IgD-negative memory B cell (primary cell): ENCODE data around the gene FRMD4B. TPM values are rescaled to one million over a fixed set of nuclear protein-coding genes. Genes with fewer than 3 reads are reported as not detected.

ENCODE experiments used
- H3K27ac Mint-ChIP-seq, 3 donors: one replicate each; pipeline ENCODE4 v1.8.0; 2020 to 2022; ENCODE audit warnings: mild to moderate bottlenecking in 3 of 3, mixed read lengths in 3 of 3, moderate library complexity in 1 of 3
- H3K27me3 Mint-ChIP-seq: one replicate; pipeline ENCODE4 v1.8.0; 2021; ENCODE audit warnings: mixed read lengths
- H3K36me3 Mint-ChIP-seq: one replicate; pipeline ENCODE4 v1.8.0; 2020; ENCODE audit warnings: mild to moderate bottlenecking, mixed read lengths
- H3K4me1 Mint-ChIP-seq, 3 donors: one replicate each; pipeline ENCODE4 v1.8.0; 2020 to 2022; ENCODE audit warnings: mixed read lengths in 3 of 3, mild to moderate bottlenecking in 1 of 3
- H3K4me3 Mint-ChIP-seq, 4 donors: one replicate each; pipeline ENCODE4 v1.8.0; 2020 to 2022; ENCODE audit warnings: mild to moderate bottlenecking in 4 of 4, mixed read lengths in 4 of 4, moderate library complexity in 3 of 4
- H3K9me3 Mint-ChIP-seq, 3 donors: one replicate each; pipeline ENCODE4 v1.8.0; 2020 to 2021; ENCODE audit warnings: mixed read lengths in 3 of 3, mild to moderate bottlenecking in 1 of 3
- polyA plus RNA-seq: library from polyadenylated mRNA; unstranded; fragments of 300-500 nt; fragmentation: Illumina TruSeq; gene quantifications from one replicate; pipeline ENCODE4 v1.2.3, GENCODE V29; 2021

The FRMD4B gene
- polyA plus RNA-seq, 1 donor from 2014 or later: 0.05 TPM

- H3K9me3 Mint-ChIP-seq: peaks cover 3 to 7% (median 5%) of the 10 kb centered on the region in 3 donors
- no peaks in the 10 kb centered on the region for H3K4me1 Mint-ChIP-seq
- H3K36me3 Mint-ChIP-seq: peaks cover 2% of the 10 kb centered on the region
- H3K4me3 Mint-ChIP-seq: no peak overlapping the region
- no peak overlapping the region for H3K27ac Mint-ChIP-seq
- peaks cover 1% of the 10 kb centered on the region for H3K27me3 Mint-ChIP-seq
These were observed 26.0 kb downstream of the FRMD4B start for GRCh38 chr3:69359916-69360315.

- Mint-ChIP-seq H3K9me3 (peaks cover 3 to 7% (median 5%) of the 10 kb centered on the region in 3 donors), H3K4me1 (no peaks in the 10 kb centered on the region), H3K4me3 (no peak overlapping the region), H3K27ac (no peak overlapping the region), H3K36me3 (peaks cover 2% of the 10 kb centered on the region), H3K27me3 (peaks cover 1% of the 10 kb centered on the region)
These were observed 26.5 kb downstream of the FRMD4B start for GRCh38 chr3:69359339-69359893.

- peaks cover 6% of the 10 kb centered on the region for H3K27me3 Mint-ChIP-seq
- H3K36me3 Mint-ChIP-seq: peaks cover 2% of the 10 kb centered on the region
- no peak overlapping the region for H3K27ac Mint-ChIP-seq
- H3K4me3 Mint-ChIP-seq: no peak overlapping the region
- peaks cover 3 to 7% (median 5%) of the 10 kb centered on the region in 3 donors for H3K9me3 Mint-ChIP-seq
- peaks cover 0 to 10% (median 7%) of the 10 kb centered on the region in 3 donors for H3K4me1 Mint-ChIP-seq
These were observed 28.7 kb downstream of the FRMD4B start for GRCh38 chr3:69357196-69357595.

DNA sequence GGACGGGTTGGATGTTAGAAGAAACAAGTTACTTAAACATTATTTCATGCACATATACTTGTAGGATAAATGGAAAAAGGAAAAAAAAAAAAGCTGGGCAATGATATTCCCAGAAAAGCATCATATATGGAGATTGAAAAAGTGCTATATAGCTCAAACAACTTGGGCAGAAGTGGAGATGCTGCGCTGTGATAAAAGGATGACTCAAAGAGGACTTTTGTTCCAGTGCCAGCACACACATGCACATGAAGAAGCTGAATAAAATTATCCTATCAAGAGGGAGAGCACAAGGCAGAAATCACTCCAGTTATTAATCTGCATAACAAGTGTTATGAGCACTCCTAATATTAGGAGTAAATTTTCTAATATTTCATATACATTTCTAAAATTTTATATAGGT lies 30.9 kb downstream of the FRMD4B start:
- Mint-ChIP-seq H3K4me3 (no peak overlapping the region), H3K27ac (no peak overlapping the region), H3K36me3 (no peaks in the 10 kb centered on the region), H3K9me3 (peaks cover 3 to 7% (median 6%) of the 10 kb centered on the region in 3 donors), H3K27me3 (peaks cover 6% of the 10 kb centered on the region), H3K4me1 (peaks cover 0 to 12% (median 7%) of the 10 kb centered on the region in 3 donors)

DNA sequence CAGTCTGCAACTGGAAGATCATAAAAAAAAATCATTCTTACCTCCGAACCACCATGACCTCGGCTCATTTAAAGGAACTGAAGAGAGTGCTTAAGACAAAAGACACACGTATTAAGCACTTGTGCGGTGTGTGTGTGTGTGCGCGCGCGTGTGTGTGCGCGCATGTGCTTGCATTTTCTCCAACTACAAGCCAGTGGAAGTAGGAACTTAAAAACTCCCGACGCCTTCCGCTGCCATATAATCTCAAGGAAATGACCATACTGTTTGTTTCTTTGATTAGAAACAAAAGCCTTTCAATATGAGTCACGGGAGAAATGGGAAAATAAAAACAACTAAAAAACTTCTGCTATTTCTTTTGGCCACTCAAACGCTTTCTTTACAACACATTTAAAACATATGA lies 32.4 kb downstream of the FRMD4B start:
- H3K36me3 Mint-ChIP-seq: no peaks in the 10 kb centered on the region
- no peak overlapping the region for H3K27ac Mint-ChIP-seq
- peaks cover 5% of the 10 kb centered on the region for H3K27me3 Mint-ChIP-seq
- peak overlapping the region in 2 of 4 donors; percentile 23 to 65 for H3K4me3 Mint-ChIP-seq
- peaks cover 0 to 12% (median 7%) of the 10 kb centered on the region in 3 donors for H3K4me1 Mint-ChIP-seq
- peaks cover 0 to 4% (median 3%) of the 10 kb centered on the region in 3 donors for H3K9me3 Mint-ChIP-seq

DNA sequence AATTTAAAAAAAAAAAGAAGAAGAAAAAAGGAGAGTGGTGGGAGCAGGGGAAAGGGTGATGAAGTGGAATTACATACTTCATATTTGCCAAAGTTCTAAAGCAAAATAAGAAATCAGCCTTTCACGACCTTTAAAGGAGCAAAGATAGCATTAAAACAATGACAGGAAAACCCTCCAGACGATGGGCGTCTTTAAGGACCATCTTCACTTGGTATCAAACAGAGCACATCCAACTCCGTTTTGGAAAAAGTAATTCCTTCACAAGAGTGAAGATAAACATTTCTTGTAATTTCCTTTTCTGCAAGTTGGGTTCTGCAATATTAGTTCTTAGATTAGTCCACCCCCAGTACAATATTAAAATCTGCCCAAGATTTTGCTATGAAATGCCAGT lies 32.8 kb downstream of the FRMD4B start:
- H3K27me3 Mint-ChIP-seq: peaks cover 5% of the 10 kb centered on the region
- peaks cover 0 to 12% (median 7%) of the 10 kb centered on the region in 3 donors for H3K4me1 Mint-ChIP-seq
- no peaks in the 10 kb centered on the region for H3K36me3 Mint-ChIP-seq
- no peak overlapping the region for H3K27ac Mint-ChIP-seq
- H3K9me3 Mint-ChIP-seq: peaks cover 0 to 4% (median 2%) of the 10 kb centered on the region in 3 donors
- peak overlapping the region in 2 of 4 donors; percentile 0 to 65 for H3K4me3 Mint-ChIP-seq

DNA sequence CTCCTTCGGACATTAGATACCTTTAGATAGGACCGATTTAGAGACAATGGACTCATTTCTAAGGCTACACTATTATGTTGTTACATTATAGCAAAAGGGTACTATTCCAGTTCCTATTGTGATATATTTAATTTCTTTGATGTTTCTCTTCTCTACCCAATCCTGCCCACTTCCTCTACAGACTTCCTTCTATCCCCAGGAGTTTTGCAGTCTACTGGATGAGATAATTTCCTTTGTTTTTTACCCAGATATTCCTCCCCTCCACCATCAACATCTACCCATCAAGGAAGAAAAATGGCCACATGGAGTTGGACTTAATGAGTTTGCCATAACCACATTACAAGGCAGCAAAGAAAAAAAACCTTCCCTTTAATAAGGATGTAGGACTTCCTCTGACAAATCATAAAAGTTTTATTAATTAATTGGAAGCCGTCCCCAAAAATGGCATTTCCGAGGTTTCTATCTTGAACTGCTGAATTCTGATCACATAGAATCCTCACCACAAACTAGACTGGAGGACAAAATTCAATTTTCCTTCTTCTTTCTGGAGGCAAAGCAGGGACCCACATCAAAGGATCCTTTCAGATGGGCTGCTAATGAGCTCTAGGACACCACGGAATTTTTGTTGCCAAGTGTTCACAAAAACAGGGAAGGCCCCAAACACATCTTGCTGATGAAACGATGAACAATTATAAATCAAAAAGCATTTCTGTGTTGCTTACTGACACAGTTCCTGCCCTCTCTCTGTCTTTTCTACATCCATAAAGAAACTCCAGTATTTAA lies 33.4 kb downstream of the FRMD4B start:
- Mint-ChIP-seq H3K36me3 (no peaks in the 10 kb centered on the region), H3K4me3 (peak overlapping the region in 1 of 4 donors; percentile 43), H3K27me3 (peaks cover 5% of the 10 kb centered on the region), H3K27ac (no peak overlapping the region), H3K4me1 (peaks cover 0 to 12% (median 7%) of the 10 kb centered on the region in 3 donors), H3K9me3 (peaks cover 0 to 6% (median 2%) of the 10 kb centered on the region in 3 donors)

DNA sequence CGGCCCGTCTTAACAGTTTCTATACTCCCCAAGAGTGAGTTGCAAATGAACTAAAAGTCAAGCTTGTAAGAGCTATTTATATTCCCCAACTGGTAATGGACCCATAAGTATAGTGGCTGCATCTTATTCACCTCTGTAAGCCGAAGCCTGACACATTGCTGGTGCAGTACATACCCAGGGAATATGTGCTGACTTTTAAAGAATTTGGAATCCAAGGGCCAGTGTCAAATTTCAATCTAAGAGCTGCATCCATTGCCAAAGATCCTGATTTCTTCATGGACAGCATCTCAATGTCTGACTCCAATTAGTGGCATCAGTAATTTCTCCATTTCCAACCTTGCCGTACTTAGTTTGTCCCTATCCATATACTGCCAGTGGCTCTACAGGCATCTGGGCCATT lies 42.0 kb downstream of the FRMD4B start:
- H3K4me1 Mint-ChIP-seq: no peaks in the 10 kb centered on the region
- no peak overlapping the region for H3K27ac Mint-ChIP-seq
- H3K9me3 Mint-ChIP-seq: peaks cover 0 to 13% (median 4%) of the 10 kb centered on the region in 3 donors
- H3K36me3 Mint-ChIP-seq: peaks cover 2% of the 10 kb centered on the region
- H3K4me3 Mint-ChIP-seq: no peak overlapping the region
- peaks cover 5% of the 10 kb centered on the region for H3K27me3 Mint-ChIP-seq

- no peaks in the 10 kb centered on the region for H3K4me1 Mint-ChIP-seq
- H3K36me3 Mint-ChIP-seq: peaks cover 2% of the 10 kb centered on the region
- H3K9me3 Mint-ChIP-seq: peaks cover 0 to 12% (median 4%) of the 10 kb centered on the region in 3 donors
- peaks cover 5% of the 10 kb centered on the region for H3K27me3 Mint-ChIP-seq
- H3K27ac Mint-ChIP-seq: no peak overlapping the region
- H3K4me3 Mint-ChIP-seq: no peak overlapping the region
These were observed 43.8 kb downstream of the FRMD4B start for GRCh38 chr3:69342074-69342473.

GRCh38 chr3:69339760-69340159 lies 46.1 kb downstream of the FRMD4B start:
- no peak overlapping the region for H3K4me3 Mint-ChIP-seq
- peaks cover 0 to 11% (median 0%) of the 10 kb centered on the region in 3 donors for H3K9me3 Mint-ChIP-seq
- no peak overlapping the region for H3K27ac Mint-ChIP-seq
- peaks cover 5% of the 10 kb centered on the region for H3K36me3 Mint-ChIP-seq
- peaks cover 3% of the 10 kb centered on the region for H3K27me3 Mint-ChIP-seq
- H3K4me1 Mint-ChIP-seq: no peaks in the 10 kb centered on the region

DNA sequence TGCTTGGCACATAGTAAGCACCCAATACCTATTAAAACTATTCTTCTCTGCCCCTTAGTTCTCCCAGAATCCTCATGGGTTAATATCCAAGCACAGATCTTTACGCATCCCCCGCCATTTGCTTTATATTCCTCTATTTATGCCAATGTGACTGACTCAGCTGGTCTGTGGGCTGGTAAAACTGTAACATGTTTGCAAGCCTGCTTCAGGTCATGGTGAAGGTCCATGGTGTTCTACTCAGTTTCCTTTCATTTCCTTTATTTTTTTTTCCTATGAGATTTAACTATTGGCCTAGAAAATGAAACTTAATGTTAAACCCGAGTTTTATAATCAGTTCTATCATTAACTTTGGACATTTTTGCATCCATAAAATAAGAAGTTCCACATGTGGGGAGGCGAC lies 47.0 kb downstream of the FRMD4B start:
- peaks cover 0 to 9% (median 0%) of the 10 kb centered on the region in 3 donors for H3K9me3 Mint-ChIP-seq
- H3K4me1 Mint-ChIP-seq: no peaks in the 10 kb centered on the region
- no peaks in the 10 kb centered on the region for H3K27me3 Mint-ChIP-seq
- peak overlapping the region in 1 of 4 donors; percentile 53 for H3K4me3 Mint-ChIP-seq
- peaks cover 3% of the 10 kb centered on the region for H3K36me3 Mint-ChIP-seq
- H3K27ac Mint-ChIP-seq: no peak overlapping the region

DNA sequence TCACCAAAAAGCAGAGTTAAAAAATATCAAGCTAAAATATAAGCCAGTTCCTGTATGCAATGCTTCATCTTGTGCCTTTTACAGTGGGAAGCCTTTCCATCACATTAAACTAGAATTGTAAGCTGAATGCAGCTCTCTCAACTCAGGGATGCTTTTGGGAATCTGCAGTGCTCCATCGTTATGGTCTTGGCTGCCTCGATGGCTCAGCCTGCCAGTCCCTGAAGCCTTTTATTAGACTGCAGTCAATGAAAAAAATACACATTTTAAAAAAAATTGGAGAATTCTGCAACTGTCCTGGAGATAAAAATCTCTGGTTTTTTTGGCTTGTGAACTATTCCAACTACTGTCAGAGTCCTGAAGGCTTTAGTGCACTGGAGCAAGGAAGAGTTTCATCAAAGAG lies 53.0 kb downstream of the FRMD4B start:
- peaks cover 0 to 6% (median 0%) of the 10 kb centered on the region in 3 donors for H3K9me3 Mint-ChIP-seq
- H3K36me3 Mint-ChIP-seq: peaks cover 3% of the 10 kb centered on the region
- H3K27me3 Mint-ChIP-seq: peaks cover 7% of the 10 kb centered on the region
- peaks cover 8 to 11% (median 10%) of the 10 kb centered on the region in 3 donors for H3K4me1 Mint-ChIP-seq
- no peak overlapping the region for H3K4me3 Mint-ChIP-seq
- H3K27ac Mint-ChIP-seq: no peak overlapping the region

DNA sequence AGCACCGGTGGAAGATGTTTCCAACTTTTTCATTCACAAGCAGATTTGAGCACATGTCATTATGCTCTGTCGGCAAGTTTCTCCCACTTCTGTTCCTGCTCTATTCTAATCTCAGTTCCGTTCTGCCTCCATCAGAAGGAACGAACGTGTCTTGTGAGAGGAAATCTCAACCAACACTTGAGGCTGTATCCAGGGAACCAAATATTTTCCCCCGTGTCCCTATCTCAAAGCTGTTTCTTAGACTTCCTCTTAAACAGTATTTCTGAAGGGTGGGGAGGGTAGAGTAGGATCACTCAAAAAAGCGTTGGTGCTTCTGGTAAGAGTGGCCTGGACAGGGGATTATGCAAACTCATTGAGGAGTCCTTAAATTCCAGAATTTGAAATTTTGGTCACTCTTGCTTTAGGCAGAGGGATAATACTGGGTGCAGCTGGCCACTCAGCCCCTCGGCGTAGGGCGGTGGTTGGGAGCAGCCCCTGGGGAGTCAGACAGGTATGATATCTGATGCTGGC lies 54.9 kb downstream of the FRMD4B start:
- H3K9me3 Mint-ChIP-seq: no peaks in the 10 kb centered on the region
- no peak overlapping the region for H3K4me3 Mint-ChIP-seq
- H3K27me3 Mint-ChIP-seq: peaks cover 7% of the 10 kb centered on the region
- peaks cover 24 to 28% (median 25%) of the 10 kb centered on the region in 3 donors for H3K4me1 Mint-ChIP-seq
- no peak overlapping the region for H3K27ac Mint-ChIP-seq
- H3K36me3 Mint-ChIP-seq: no peaks in the 10 kb centered on the region

DNA sequence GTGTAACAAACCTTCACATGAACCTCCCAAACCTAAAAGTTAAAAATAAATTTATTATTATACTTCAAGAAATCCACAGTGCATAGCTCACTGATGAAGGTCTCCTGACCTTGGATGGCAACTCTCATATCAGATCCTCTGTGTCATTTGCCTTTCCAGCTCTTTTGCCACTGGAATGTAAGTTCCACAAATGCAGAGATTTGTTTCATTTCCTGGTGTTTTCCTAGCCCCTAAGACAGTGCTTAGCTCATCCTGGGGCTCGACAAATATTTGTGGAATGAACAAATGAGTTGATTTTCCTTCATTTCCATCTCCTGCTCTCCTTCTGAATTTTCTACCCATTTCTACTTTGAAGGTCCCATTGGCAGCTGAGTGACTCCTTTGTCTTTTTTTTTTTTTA lies 56.0 kb downstream of the FRMD4B start:
- peaks cover 7% of the 10 kb centered on the region for H3K27me3 Mint-ChIP-seq
- H3K27ac Mint-ChIP-seq: no peak overlapping the region
- H3K36me3 Mint-ChIP-seq: no peaks in the 10 kb centered on the region
- no peak overlapping the region for H3K4me3 Mint-ChIP-seq
- no peaks in the 10 kb centered on the region for H3K9me3 Mint-ChIP-seq
- peaks cover 25 to 32% (median 28%) of the 10 kb centered on the region in 3 donors for H3K4me1 Mint-ChIP-seq

DNA sequence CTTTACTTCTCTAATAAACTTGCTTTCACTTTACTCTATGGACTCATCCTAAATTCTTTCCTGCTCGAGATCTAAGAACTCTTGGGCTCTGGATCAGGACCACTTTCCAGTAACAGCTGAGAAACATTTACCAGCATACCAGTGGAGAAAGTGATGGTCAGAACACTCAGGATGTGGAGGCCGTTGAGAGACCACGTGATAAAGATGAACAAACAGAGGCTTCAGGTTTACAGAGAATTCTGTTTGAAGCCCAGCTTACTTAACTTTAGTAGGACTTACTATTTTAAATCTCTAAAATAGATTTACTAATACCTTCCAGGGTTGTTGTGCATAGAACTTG lies 57.0 kb downstream of the FRMD4B start:
- Mint-ChIP-seq H3K27me3 (peaks cover 7% of the 10 kb centered on the region), H3K27ac (no peak overlapping the region), H3K9me3 (no peaks in the 10 kb centered on the region), H3K36me3 (no peaks in the 10 kb centered on the region), H3K4me1 (peaks cover 32 to 39% (median 34%) of the 10 kb centered on the region in 3 donors), H3K4me3 (peak overlapping the region in 1 of 4 donors; percentile 53)
